NCI-H446 treated with DMSO at 0.1 percent for 48 hours (cell line): ENCODE results near the gene CDV3.

Experiments
- DNase-seq: peaks from one replicate; lab custom pipeline; 2025; lab: John Stamatoyannopoulos, UW

CDV3 gene

GRCh38 chr3:133568294-133569014, 5.0 kb upstream of the CDV3 start:
- DNase-seq: no peak

DNA sequence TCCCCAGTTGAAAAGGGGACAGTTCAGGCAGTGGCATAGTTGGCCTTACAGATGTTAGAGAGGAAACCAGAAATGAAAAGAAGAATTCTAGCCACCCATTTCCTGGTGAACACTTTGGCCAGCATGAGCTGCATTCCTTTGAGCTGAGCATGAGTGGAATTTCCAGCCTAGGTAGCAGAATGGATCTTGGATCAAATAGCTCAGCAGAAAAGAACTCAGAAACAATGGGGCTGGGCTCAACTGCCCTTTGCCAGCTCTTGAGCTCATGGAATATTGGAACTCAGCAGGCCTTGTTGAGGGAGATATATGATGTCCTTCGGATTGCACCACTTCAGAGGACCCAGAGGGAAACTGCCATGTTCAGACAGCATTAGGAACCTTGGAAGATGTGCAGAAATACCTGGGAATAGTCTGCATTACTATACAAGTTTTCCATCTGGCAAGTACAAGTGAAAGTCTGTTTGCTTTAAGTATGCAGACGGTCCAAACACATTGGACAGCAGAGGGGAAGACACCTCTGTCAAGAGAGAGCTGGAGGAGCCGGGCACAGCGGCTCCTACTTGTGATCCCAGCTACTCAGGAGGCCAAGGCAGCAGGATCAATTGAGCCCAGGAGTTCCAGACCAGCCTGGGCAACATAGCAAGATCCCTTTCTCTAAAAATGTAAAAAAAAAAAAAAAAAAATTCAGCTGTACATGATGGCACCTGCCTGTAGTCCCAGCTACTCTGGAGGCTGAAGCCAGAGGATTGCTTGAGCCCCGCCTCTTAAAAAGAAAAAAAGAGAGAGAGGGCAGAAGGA, 3.1 kb upstream of the CDV3 start:
- DNase-seq: no peak

GRCh38 chr3:133570937-133571320, 2.6 kb upstream of the CDV3 start:
- DNase-seq: no peak

GRCh38 chr3:133572158-133573053, 1.1 kb upstream of the CDV3 start:
- no peak for DNase-seq

DNA sequence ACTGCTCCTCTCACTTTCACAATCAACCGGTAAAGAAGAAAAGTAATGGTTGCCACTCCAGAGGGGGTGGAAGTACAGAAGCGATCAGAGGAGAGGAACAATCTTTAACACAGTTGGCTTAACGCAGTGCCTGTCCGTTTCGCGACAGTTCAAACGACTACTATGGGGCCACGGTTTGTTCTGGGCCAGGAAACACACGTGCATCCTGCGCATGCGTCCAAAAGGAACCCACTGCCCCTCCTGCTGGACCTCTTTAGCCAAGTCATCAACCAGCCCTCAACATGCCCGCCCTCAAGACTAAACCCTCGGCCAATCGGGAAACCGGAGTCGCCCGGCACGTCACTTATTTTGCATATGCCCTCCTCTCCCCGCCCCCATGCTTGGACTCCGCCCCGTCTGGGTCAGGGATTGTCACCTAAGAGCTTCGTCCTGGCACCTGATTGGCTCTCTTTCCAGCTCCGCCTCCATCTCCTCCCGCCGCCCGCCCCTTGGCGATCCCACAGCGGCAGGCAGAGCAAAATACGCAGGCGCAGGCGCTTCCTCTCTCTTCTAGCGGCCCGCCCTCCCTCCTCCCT, 345 bp upstream of the CDV3 start:
- no peak for DNase-seq

- DNase-seq: no peak
Measured at GRCh38 chr3:133574260-133574881, 885 bp downstream of the CDV3 start.

DNA sequence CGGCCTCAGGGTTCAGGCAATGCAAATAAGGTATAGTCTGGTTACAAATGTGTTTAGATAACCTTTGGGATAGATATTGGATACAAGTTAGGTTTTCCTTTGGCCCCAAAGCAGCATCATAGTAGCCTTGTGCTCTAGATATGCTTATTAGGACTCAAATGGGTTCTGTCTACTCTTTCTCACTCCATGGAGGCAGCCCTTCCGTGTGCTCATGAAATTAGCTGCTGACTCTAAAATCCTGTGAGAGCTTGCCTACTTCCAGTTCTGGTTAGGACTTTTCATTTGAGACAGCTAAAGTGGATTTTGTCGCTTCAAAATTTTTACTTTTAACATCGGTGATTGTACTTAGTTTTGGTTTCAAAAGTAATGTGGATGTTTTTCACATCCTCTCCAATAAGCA, 1.6 kb downstream of the CDV3 start:
- DNase-seq: no peak

- no peak for DNase-seq
Measured at GRCh38 chr3:133576169-133576568, 2.7 kb downstream of the CDV3 start.

GRCh38 chr3:133578548-133579191, 5.2 kb downstream of the CDV3 start:
- DNase-seq: no peak

GRCh38 chr3:133583396-133583795, 9.9 kb downstream of the CDV3 start:
- no peak for DNase-seq

GRCh38 chr3:133588035-133588434, 14.5 kb downstream of the CDV3 start:
- no peak for DNase-seq

- DNase-seq: no peak
Measured at GRCh38 chr3:133588784-133589465, 15.4 kb downstream of the CDV3 start.

DNA sequence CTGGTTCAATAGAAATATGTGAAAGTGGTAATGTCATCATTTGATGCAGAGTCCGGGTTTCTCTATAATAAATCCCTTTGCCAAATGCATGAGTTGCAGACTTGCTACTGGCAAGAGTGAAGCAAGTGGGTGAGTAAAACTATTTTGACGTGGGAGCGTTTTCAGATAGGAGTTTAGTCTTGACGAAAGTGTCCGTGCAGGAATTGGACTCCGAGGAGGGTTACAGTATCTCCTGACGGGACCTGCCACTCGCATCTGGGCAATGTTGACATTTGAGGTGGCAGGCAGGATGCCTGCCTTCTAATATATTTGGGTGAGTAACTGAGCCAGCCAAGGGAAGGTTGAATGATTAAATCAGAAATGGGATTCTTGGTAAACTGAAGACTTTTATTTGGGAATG, 16.0 kb downstream of the CDV3 start:
- no peak for DNase-seq

- no peak for DNase-seq
Measured at GRCh38 chr3:133591271-133591742, 17.8 kb downstream of the CDV3 start.

GRCh38 chr3:133592843-133593242, 19.4 kb downstream of the CDV3 start:
- DNase-seq: no peak

DNA sequence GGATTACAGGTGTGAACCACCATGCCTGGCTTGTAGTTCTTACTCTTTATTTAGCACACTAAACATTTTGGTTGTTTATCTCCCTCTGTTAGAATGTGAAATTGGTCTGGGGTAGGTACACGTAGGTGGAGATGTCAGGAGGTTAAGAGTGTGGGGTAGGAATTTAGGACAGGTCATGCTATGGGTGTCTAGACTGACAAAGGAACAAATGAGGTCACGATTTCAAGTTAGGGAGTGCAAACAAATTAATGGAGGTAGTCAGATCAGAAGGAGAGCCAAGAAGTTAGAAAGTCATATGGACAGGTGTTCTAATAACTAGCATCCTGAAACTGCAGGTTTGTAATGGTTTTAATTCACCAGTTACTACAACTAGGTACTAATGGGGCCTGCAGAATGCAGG, 19.8 kb downstream of the CDV3 start:
- no peak for DNase-seq

DNA sequence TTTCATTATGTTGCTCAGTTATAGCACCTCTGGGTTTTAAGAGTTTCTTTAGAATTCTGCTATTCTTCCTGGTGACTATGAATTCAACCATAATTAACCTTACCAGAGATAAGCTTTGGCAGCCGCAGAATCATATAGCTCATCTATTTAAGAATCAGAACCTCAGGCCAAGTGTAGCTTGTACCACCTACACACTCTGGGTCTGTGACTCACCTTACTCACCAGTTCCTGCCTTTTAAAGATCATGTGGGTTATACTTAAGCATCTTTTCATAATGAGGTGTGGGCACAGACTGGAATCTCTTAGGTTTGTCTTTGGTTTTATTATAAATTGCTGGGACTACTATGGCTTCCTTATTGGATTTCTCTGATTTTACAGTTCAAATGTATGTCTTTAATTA, 21.9 kb downstream of the CDV3 start:
- no peak for DNase-seq

- DNase-seq: no peak
Measured at GRCh38 chr3:133598405-133598804, 24.9 kb downstream of the CDV3 start.

- DNase-seq: no peak
Measured at GRCh38 chr3:133599280-133599679, 25.8 kb downstream of the CDV3 start.

DNA sequence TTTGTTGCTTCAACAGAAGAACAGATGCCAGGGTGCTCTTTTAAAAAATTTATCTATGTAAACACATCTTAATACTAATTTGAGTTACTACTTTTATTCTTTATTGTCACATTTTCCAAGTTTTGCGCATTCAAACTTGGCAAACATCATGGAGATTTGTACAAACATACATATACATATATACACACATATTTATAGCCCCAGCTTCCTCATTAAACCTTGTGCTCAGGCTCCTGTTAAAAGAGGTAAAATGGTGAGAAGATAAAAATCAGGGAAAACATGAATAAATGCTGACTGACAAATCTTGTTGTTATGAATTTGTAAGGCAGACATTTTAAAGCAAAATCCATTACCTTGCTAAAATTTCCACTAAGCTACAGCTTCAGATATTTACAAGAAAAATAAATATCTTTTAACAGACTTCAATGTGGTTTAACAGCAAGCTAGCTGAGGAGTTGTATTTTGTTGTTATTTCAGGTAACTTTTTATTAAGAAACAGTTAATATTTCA, 27.1 kb downstream of the CDV3 start:
- no peak for DNase-seq
